HG02943 (cell line): ENCODE measurements around the gene MPHOSPH9.
"Not testable (repeated sequence)": the region's sequence is repeated elsewhere in the genome, so short reads cannot be mapped to it uniquely, and the experiment has no call there.

Experiments used
- ATAC-seq: cut with Tn5 transposase; IDR thresholded peaks from one replicate; pipeline ENCODE4 v1.9.1; 2021; ENCODE audit warnings: mild to moderate bottlenecking, low read depth, moderate library complexity; ENCODE audit not compliant: unreplicated experiment

MPHOSPH9 gene

DNA sequence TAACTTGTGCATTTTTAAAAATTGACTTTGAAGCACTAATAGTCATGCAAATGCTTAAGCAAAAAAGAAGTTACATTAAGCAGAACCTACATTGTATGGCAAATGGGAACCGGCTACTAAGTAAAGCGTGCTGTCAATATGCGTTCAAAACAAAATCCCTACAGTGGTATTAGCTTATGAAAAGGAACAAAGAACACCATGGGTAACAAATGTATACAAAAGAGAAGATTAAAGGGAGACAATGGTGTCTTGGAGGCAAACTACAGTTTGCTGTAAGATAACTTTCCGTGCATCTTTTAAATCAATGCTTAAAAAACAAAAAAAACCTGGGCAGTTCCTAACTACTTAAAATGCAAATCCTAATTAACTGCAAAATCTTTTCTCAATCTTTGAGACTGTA, 28.3 kb upstream of the MPHOSPH9 start:
- ATAC-seq: no peak

DNA sequence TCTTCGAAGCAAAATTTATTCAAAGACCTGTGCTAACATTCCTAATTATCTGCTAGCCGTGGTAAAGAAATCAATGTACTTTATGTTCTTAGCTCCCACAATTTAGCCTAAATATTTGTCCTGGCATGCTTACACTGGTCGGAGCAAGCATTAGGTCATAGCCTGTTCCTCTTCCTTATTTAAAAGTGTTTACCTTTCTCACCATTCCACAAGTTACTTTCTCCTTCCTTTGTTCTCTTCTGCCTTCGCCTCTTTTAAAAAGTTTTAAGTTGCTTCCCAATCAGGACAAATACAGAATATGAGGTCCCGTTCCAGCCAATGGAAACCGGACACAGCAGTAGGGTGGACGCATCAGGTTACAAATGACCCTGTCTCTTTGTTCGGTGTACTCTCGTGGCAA, 27.1 kb upstream of the MPHOSPH9 start:
- ATAC-seq: no peak

DNA sequence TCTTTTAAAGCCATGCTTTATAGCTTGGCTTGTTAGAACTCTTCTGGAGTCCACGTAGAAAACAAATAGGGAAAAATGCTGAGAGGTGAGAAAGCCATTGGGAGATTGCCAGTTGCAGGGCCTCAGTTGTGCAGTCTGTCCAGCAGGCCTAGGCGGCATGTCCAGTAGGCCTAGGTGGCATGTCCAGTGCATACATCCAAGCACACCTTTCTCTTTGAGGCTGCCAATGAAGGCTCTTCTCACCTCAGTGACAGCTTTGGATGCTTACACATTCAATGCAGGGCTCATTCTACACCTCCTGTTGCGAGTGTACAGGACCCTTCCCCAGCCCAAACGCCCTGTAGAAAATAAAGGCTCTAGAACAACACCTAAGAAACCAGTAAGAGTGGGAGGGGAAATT, 25.7 kb upstream of the MPHOSPH9 start:
- ATAC-seq: no peak

DNA sequence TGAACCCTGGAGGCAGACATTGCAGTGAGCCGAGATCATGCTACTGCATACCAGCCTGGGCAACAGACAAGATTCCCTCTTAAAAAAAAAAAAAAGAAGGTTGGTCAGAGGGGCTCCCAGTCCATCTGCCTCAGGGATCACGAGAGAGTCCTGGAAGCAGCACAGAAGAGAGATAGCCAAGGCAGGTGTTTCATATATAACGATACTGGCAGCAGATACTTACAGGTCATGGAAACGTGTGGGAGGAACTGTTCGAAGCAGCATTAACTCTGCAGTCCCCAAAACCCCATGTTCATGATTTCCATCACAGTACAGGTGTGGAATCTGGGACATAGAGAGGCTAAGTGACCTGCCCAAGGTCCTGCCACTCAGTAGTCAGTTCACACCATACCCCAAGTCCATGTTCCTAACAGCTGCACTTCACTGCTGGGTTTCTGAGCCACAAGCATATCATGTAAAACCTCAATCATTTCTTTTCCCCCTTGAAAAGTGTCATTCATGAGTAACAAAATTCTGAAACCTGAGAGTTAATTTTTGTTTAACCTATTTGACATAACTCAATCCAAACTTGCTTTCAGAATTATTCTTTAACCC, 22.0 kb upstream of the MPHOSPH9 start:
- ATAC-seq: no peak

DNA sequence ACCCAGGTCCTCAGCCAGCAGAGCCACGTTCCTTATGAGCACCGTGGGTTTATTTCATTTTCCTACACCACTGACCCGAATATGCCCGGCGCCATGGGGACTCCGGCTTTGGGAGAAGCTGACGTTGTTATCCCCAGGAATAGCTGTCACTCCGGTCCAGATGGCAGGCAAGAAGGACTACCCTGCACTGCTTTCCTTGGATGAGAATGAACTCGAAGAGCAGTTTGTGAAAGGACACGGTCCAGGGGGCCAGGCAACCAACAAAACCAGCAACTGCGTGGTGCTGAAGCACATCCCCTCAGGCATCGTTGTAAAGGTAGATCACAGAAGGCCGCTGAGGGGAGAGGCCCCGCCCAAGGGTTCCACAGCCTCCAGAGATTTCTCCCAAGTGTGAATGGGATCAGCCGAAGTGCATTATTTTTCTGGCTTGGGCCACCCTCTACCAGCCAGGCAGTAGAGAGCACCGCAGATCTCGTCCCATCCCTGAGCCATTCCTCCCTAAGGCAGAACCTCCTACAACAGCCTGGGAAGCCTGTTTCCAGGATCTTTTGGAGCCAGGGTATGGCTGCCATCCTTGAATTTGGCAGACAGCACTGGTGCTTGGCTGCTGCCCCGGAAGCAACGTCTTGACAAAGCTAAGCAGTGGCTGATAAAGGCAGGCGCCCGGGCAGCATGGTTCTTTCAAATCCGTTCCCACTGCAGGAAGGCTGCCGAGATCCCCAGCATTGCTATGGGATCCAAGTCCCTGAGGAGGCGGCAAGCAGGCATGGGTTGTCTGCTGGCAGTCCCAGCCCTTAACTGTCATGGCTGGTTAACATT, 20.9 kb upstream of the MPHOSPH9 start:
- no peak for ATAC-seq

DNA sequence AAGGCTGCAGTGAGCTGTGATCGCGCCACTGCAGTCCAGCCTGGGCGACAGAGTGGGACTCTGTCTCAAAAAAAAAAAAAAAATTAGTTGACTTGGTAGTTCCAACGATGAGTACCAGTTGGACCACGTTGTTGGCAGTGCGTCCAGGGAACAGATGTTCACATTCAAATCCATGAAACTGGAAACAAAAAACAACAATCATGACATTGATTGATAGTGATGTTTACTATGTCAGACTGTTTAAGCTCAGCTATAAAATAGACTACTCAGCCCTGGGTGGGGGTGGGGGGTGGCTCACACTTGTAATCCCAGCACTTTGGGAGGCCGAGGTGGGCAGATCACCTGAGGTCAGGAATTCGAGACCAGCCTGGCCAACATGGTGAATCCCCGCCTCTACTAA, 19.4 kb upstream of the MPHOSPH9 start:
- not testable (repeated sequence) for ATAC-seq

DNA sequence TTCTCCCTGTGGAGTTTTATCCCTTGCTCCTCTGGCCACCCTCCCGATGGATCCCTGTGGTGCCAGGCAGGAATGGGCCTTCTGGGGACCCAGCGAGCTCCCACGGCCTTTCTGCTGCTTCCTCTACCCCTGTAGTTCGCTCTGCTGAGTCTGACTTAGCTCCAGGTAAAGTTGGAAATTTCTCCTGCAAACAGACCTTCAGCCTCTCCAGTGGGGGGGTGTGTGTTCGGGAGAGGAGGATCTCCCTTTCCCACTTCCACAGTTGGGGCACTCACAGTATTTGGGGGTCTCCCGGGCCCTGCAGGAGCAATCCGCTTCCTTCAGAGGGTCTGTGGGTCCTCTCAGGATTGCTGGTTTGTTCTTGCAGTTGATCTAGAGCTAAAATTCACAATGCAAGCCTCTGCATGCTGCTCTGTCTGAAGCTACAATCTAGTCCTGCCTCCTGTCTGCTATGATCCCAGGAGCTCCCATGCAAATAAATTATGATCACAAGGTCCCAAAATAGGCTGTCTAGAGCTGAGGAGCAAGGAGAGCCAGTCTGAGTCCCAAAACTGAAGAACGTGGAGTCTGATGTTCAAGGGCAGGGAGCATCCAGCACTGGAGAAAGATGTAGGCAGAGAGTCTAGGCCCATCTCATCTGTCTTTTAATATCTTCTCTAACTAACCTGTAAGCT, 18.6 kb upstream of the MPHOSPH9 start:
- ATAC-seq: no peak

DNA sequence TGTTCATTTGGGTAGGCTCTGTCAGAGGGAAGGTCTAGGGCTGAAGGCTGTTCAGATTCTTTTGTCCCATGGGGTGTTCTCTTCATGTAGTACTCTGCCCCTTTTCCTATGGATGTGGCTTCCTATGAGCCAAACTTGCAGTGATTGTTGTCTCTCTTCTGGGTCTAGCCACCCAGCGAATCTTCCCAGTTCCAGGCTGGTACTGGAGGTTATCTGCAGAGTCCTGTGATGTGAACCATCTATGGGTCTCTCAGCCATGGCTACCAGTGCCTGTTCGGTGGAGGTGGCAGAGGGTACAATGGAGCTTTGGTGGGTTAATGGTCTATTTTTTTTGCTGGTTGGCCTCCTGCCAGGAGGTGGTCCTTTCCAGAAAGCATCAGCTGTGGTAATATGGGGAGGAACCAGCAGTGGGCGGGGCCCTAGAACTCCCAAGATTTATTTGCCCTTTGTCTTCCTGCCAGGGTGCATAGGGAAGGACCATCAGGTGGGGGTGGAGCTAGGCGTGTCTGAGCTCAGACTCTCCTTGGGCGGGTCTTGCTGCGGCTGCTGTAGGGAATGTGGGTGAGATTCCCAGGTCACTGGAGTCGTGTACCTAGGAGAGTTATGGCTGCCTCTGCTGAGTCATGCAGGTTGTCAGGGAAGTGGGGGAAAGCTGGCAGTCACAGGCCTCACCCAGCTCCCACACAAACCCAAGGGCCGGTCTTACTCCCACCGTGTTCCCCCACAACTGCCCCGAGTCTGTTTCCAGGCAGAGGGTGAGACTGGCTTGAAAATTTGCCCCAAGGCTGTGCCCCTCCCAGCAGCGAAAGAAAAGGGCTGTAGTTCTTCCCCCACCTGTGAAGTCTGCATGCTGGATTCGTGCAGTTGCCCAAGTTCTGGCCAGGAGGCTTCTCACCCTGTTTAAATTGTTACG, 17.8 kb upstream of the MPHOSPH9 start:
- no peak for ATAC-seq

DNA sequence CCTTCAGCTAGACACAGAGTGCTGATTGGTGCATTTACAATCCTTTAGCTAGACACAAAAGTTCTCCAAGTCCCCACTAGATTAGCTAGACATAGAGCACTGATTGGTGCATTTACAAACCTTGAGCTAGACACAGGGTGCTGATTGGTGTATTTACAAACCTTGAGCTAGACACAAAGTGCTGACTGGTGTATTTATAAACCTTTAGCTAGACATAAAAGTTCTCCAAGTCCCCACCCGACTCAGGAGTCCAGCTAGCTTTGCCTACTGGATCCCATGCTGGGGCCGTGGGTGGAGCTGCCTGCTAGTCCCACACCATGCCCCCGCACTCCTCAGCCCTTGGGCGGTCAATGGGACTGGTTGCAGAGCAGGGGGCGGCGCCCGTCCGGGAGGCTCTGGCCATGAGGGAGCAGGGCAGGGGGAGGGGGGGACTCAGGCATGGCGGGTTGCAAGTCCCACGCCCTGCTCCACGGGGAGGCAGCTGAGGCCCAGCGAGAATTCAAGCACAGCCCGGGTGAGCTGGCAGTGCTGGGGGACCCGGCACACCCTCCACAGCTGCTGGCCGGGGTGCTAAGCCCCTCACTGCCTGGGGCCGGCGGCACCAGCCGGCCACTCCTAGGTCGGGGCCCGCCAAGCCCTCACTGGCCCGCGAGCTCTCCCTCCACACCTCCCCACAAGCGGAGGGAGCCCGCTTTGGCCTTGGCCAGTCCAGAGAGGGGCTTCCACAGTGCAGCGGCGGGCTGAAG, 16.2 kb upstream of the MPHOSPH9 start:
- not testable (repeated sequence) for ATAC-seq

DNA sequence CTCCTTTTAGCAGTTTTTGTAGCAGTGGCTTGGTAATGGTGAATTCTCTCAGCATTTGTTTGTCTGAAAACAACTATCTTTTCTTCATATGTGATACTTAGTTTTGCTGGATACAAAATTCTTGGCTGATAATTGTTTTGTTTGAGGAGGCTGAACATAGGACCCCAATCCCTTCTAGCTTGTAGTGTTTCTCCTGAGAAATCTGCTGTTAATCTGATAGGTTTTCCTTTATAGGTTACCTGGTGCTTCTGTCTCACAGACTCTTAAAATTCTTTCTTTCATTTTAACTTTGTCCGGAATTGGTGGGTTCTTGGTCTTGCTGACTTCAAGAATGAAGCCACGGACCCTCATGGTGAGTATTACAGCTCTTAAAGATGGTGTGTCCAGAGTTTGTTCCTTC, 15.2 kb upstream of the MPHOSPH9 start:
- ATAC-seq: not testable (repeated sequence)

DNA sequence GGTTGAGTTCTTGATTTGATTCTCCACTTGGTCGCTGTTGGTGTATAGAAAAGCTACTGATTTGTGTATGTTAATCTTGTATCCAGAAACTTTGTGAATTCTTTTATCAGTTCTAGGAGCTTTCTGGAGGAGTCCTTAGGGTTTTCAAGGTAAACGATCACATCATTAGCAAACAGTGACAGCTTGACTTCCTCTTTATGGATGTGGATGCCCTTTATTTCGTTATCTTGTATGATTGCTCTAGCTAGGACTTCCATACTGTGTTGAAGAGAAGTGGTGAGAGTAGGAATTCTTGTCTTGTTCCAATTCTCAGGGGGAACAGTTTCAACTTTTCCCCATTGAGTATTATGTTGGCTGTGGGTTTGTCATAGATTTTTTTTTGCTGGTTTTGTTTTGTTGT, 12.7 kb upstream of the MPHOSPH9 start:
- ATAC-seq: no peak

DNA sequence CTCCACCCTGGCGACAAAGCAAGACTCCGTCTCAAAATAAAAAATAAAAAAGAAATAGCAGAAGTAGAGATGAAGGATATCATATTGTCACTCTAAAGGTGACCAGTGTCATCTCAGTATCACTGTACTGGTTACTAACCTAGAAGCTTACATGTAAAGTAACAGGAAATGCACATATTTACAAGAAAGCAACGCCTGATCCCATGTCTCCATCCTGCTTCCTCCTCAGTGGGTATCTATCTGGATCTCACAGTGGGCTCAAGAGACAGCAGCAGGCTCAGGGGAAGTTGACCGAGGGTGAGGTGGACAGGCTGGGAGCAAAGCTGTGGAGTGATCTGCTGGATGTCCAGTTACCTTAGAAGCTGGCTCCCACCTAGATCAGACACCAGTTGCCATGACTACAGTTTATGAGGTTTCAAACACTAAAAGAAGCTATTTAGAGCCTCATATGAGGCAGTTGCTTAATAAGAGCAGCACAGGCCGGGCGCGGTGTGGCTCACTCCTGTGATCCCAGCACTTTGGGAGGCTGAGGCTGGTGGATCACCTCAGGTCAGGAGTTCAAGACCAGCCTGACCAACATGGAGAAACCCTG, 10.8 kb upstream of the MPHOSPH9 start:
- ATAC-seq: no peak

DNA sequence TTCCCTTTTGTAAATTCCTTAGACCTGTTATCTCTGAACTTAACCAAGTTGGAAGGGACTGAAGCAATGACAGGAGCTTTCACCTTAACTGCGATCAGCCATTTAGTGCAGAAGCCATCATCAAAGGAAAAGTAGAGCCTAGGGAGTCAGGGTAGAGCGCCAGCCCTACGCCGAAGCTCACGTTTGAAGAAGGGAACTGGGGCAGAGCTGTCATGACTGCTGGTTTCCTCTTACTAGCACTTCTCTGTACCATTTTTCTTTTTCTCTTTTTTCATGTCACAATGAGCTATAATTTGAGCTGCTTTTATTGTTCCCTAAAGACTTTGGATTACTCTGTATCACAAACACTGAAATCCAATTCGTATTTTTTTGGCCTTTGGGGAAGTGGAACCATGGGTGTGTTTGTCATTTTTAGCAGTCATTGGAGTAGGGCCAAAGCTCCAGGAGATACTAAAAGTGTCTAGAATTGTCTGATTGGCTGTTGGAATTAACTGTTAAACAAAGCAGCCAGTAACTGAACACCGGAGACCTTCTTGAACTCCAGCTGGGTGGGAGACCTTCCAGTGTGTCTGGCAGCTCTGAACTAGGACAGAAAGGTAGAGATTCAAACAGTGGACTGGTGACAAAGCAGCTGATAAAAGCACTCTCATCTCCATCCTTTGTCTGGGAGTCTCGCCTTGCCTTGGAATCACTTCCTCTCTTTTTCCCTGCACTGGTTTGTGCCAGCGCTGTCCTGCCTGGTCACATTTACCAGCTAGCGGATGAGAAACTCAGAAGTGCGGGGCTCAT, 9.4 kb upstream of the MPHOSPH9 start:
- ATAC-seq: no peak

DNA sequence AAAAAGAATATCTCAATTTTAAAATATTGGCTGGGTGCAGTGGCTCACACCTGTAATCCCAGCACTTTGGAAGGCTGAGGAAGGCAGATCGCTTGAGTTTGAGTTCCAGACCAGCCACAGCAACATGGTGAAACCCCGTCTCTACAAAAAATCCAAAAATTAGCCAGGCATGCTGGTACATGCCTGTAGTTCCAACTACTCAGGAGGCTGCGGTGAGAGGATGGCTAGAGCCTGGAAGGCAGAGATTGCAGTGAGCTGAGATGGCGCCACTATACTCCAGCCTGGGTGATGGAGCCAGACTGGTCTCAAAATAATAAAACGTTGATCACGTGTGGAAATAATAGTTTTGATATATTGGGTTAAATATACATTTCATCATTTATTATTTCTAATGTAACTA, 6.0 kb upstream of the MPHOSPH9 start:
- no peak for ATAC-seq

DNA sequence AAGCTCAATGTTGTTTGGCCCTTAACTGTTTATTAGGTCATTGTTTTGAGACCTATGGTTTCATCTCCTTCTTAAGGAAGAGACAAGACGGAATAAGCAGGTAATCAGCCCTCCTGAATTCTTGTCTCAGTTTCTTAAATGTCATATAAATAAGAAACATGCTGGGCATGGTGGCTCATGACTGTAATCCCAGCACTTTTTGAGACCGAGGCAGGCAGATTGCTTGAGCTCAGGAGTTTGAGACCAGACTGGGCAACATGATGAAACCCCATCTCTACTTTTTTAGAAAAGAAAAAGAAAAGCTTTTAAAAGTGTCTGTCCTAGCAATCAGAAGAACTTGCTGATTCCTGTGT, 5.4 kb upstream of the MPHOSPH9 start:
- no peak for ATAC-seq

DNA sequence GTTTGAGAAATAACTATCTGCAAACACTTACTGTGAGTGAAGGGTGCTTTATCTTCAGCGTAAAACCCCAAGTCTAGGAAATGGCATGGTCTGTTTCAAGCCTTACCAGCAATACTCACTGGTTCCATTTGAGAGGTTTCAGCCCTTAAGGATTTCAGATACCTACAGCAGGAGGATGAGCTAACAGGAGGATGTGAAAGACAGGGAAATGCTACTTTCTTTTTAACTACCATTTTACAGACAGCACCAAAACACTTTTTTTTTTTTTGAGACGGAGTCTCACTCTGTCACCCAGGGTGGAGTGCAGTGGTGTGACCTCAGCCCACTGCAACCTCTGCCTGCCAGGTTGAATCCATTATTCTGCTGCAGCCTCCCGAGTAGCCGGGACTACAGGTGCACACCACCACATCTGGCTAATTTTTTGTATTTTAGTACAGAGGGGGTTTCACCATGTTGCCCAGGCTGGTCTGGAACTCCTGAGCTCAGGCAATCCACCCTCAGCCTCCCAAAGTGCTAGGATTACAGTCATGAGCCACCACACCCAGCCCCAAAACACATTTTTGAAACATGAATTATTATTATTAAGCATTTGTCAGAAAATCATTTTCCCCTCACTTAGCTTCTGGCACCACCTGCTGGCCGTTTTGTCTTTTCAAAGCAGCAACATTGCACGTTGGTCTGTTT, 4.8 kb upstream of the MPHOSPH9 start:
- no peak for ATAC-seq

DNA sequence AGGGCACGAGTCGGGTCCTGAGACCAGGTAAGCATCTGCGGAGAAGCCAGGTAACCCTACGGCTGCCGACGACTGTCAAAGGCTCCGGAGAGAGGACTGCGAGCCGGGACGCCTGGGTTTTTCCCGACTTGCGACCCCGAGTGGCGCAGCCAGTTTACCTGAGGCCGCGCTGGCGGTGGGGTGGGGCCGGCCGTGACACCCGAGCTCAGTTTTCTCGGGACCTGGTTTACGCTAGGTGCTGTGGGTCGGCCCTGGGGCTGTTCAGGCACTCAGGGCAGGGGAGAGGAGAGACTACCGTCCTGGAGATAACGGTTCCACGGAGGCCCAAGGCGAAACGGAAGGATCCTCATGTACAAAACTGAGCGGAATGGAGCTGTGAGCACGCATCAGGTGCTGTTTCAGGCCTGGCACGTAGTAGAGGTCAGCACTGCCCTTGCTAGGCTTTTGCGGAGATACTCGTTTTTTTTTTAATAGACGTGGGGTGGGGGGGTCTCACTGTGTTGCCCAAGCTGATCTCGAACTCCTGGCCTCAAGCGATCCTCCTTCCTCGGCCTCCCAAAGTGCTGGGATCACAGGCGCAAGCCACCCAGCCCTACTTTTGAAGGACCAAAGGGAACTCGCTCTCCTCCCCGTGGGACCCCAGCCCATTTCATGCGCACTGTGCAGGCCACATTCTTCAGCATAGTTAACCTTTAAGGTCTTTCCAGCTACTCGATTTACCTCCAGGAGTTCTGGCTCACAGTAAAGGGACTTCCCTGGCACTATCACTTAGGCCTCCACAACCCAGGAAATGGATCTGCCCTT, 766 bp upstream of the MPHOSPH9 start:
- ATAC-seq: peak; percentile 20

DNA sequence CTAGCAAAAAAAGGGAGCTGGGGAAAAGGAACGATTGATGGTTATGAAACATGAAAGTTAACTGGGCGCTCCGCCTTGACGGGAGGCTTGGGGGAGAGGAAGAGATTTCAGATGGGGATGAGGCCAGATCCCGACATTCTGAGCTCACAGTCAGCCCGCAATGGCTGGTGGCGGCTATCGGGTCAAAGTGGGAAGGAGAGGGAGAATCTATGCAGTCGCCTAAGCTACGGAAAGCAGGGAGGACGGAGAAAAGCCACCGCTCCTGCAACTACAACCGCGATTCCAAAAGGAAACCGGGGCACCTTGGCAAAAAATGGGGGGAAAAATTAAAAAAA, 502 bp downstream of the MPHOSPH9 start:
- no peak for ATAC-seq
